ENCODE data around the gene HECW1. TPM values are rescaled to one million over a fixed set of nuclear protein-coding genes. Genes with fewer than 3 reads are reported as not detected.

Gene HECW1
- total and polyA plus RNA-seq, 10 of the 15 experiments (the other 5 are each of a cell fraction or from before 2014, with no cell fraction given) = under 0.01 to 0.31 (median 0.04) TPM; not detected in 3

DNA sequence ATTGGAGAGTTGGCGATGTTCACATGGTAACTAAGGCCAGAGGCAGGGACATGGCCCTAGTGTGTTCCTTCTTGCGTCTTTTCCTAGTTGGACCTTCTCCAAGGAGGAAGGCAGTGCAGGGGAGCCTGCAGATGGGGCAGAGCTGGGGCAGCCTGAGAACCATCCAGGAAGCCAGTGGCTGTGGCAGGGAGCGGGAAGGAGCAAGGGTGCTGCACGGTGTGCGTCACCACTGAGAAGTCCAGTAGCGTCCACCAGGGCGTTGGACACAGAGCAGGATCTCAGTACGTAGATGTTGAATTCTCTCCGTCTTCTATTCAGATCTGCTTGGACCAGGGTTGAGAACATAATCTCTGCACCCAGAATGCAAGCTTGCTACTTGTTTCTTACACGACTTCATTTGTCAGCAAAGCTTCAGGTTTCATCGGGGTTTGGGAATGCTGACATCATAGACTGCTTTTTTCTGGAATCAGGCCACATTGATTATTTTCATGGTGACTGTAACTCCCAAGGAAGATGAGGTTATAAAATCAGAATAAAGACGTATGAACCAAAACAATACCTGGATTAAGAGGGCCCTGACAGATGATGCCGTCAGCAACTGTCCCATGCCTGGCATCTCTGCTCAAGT, 130.3 kb downstream of the HECW1 start:
- Histone ChIP-seq H3K4me2 (ENCODE audit: control insufficient read depth, insufficient read depth) (no peak overlapping the region), H3K27ac (ENCODE audit: control insufficient read depth, insufficient read depth) (no peak overlapping the region), H4K20me1 (ENCODE audit: control insufficient read depth, insufficient read depth) (no peaks in the 10 kb centered on the region), H3K9me3 (replicated peaks; ENCODE audit: control insufficient read depth, insufficient read depth, low read length) (no peaks in the 10 kb centered on the region), H3K4me1 (ENCODE audit: control insufficient read depth, insufficient read depth, low read length) (no peaks in the 10 kb centered on the region), H3K79me2 (ENCODE audit: control insufficient read depth, insufficient read depth, low read length) (no peaks in the 10 kb centered on the region), H3K9ac (ENCODE audit: control insufficient read depth, insufficient read depth, low read length) (no peak overlapping the region), H3K36me3 (ENCODE audit: control insufficient read depth in 2 of 2, insufficient read depth in 2 of 2, low read length in 1 of 2) (no peaks in the 10 kb centered on the region), H2AFZ (ENCODE audit: control insufficient read depth, low read depth, low read length) (no peak overlapping the region), H3K27me3 (replicated peaks in 1 of 2; ENCODE audit: control insufficient read depth in 2 of 2, insufficient read depth in 2 of 2, low read length in 1 of 2) (no peaks in the 10 kb centered on the region), H3K4me3 (no peak overlapping the region)
- RAD21 ChIA-PET (ENCODE audit: unreplicated experiment) = no interaction called here
- intact Hi-C loops (cut with micrococcal nuclease; ENCODE audit: unreplicated experiment) (no loop called here), in situ Hi-C loops (cut with MboI) (no loop called here)
- no TSS peak for BruUV-seq (replicated peaks)
- WGBS (ENCODE audit: insufficient coverage, insufficient replicate concordance, low lambda C conversion rate, missing lambda C conversion rate) = 51% methylated on average over 13 of the region's 13 CpGs
- ATAC-seq = no peak
- SMC1A ChIA-PET (ENCODE audit: uncharacterized antibody, unreplicated experiment) = no interaction called here
- TF ChIP-seq STAT3 (IDR thresholded peaks at IDR 0.05; ENCODE audit: low read depth, low read length) = no peak
- TF ChIP-seq KAT2A (conservative IDR thresholded peaks at IDR 0.05; ENCODE audit: control insufficient read depth, low read depth, low read length) = no peak
- no peak for TF ChIP-seq CBFB (IDR thresholded peaks at IDR 0.05; ENCODE audit: low read depth)
- TF ChIP-seq, protein P1, sequence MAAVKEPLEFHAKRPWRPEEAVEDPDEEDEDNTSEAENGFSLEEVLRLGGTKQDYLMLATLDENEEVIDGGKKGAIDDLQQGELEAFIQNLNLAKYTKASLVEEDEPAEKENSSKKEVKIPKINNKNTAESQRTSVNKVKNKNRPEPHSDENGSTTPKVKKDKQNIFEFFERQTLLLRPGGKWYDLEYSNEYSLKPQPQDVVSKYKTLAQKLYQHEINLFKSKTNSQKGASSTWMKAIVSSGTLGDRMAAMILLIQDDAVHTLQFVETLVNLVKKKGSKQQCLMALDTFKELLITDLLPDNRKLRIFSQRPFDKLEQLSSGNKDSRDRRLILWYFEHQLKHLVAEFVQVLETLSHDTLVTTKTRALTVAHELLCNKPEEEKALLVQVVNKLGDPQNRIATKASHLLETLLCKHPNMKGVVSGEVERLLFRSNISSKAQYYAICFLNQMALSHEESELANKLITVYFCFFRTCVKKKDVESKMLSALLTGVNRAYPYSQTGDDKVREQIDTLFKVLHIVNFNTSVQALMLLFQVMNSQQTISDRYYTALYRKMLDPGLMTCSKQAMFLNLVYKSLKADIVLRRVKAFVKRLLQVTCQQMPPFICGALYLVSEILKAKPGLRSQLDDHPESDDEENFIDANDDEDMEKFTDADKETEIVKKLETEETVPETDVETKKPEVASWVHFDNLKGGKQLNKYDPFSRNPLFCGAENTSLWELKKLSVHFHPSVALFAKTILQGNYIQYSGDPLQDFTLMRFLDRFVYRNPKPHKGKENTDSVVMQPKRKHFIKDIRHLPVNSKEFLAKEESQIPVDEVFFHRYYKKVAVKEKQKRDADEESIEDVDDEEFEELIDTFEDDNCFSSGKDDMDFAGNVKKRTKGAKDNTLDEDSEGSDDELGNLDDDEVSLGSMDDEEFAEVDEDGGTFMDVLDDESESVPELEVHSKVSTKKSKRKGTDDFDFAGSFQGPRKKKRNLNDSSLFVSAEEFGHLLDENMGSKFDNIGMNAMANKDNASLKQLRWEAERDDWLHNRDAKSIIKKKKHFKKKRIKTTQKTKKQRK (IDR thresholded peaks at IDR 0.05; ENCODE audit: low read depth, low read length) = no peak
- TF ChIP-seq, protein P2, sequence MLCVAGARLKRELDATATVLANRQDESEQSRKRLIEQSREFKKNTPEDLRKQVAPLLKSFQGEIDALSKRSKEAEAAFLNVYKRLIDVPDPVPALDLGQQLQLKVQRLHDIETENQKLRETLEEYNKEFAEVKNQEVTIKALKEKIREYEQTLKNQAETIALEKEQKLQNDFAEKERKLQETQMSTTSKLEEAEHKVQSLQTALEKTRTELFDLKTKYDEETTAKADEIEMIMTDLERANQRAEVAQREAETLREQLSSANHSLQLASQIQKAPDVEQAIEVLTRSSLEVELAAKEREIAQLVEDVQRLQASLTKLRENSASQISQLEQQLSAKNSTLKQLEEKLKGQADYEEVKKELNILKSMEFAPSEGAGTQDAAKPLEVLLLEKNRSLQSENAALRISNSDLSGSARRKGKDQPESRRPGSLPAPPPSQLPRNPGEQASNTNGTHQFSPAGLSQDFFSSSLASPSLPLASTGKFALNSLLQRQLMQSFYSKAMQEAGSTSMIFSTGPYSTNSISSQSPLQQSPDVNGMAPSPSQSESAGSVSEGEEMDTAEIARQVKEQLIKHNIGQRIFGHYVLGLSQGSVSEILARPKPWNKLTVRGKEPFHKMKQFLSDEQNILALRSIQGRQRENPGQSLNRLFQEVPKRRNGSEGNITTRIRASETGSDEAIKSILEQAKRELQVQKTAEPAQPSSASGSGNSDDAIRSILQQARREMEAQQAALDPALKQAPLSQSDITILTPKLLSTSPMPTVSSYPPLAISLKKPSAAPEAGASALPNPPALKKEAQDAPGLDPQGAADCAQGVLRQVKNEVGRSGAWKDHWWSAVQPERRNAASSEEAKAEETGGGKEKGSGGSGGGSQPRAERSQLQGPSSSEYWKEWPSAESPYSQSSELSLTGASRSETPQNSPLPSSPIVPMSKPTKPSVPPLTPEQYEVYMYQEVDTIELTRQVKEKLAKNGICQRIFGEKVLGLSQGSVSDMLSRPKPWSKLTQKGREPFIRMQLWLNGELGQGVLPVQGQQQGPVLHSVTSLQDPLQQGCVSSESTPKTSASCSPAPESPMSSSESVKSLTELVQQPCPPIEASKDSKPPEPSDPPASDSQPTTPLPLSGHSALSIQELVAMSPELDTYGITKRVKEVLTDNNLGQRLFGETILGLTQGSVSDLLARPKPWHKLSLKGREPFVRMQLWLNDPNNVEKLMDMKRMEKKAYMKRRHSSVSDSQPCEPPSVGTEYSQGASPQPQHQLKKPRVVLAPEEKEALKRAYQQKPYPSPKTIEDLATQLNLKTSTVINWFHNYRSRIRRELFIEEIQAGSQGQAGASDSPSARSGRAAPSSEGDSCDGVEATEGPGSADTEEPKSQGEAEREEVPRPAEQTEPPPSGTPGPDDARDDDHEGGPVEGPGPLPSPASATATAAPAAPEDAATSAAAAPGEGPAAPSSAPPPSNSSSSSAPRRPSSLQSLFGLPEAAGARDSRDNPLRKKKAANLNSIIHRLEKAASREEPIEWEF (IDR thresholded peaks at IDR 0.05; ENCODE audit: insufficient replicate concordance, low read depth, low read length) = no peak
- TF ChIP-seq JUND (IDR thresholded peaks at IDR 0.05; ENCODE audit: low read depth, low read length) = no peak
- no peak for TF ChIP-seq NFXL1 (IDR thresholded peaks at IDR 0.05; ENCODE audit: borderline replicate concordance)
- TF ChIP-seq, protein P3, sequence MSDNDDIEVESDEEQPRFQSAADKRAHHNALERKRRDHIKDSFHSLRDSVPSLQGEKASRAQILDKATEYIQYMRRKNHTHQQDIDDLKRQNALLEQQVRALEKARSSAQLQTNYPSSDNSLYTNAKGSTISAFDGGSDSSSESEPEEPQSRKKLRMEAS (IDR thresholded peaks at IDR 0.05; ENCODE audit: low read depth, low read length) = no peak
- TF ChIP-seq RUNX3 (IDR thresholded peaks at IDR 0.05; ENCODE audit: low read length) = no peak
- no peak for TF ChIP-seq HCFC1 (IDR thresholded peaks at IDR 0.05; ENCODE audit: low read length)
- TF ChIP-seq ZSCAN29 (IDR thresholded peaks at IDR 0.05) = no peak
- TF ChIP-seq CBX5 (IDR thresholded peaks at IDR 0.05; ENCODE audit: low read depth) = no peak
- DNase-seq (ENCODE audit: low read depth, low spot score) = no peak
- no peak for FAIRE-seq
- POLR2A ChIA-PET = no interaction called here
- CTCF ChIA-PET = interaction anchor here (1.3 kb wide), 1 partner anchor 96 kb away, joined by 3 read pairs; no protein-coding TSS in a partner anchor

Measured in GM12878 (cell line).